Breast epithelium (tissue), 4 donors: ENCODE measurements around the gene CAMTA1. TPM values are rescaled to one million over a fixed set of nuclear protein-coding genes. Genes with fewer than 3 reads are reported as not detected.

Experiments
- DNase-seq, 2 donors: peaks; one replicate each; pipeline ENCODE4 v3.0.0-alpha.2; 2019; ENCODE audit warnings: low spot score in 2 of 2
- H3K27ac ChIP-seq, 2 donors: fragments of 200-600 bp; sonication (generic) in 1 of 2; one replicate each; pipeline ENCODE4 v1.5.1; 2016 to 2019; ENCODE audit warnings: mild to moderate bottlenecking in 1 of 2
- H3K27me3 ChIP-seq, 2 donors: fragments of 200-600 bp; sonication (generic) in 1 of 2; one replicate each; pipeline versions ENCODE4 v1.5.1 to v1.6.0; 2017 to 2019; ENCODE audit warnings: control low read depth in 1 of 2, mild to moderate bottlenecking in 1 of 2
- H3K36me3 ChIP-seq: fragments of 200-600 bp; one replicate; pipeline ENCODE4 v1.5.1; 2019
- H3K4me1 ChIP-seq, 2 donors: fragments of 200-600 bp; sonication (generic); one replicate each; pipeline ENCODE4 v1.5.1; 2016 to 2019; ENCODE audit warnings: control low read depth in 1 of 2
- H3K4me3 ChIP-seq, 3 donors: fragments of 200-600 bp; sonication (generic); 1 replicate in 2 of 3; 2 replicates in 1 of 3; pipeline ENCODE4 v1.5.1; 2016 to 2019; ENCODE audit warnings: mild to moderate bottlenecking in 3 of 3, moderate library complexity in 2 of 3
- H3K9me3 ChIP-seq, 2 donors: fragments of 200-600 bp; sonication (generic) in 1 of 2; one replicate each; pipeline ENCODE4 v1.5.1; 2016 to 2019; ENCODE audit warnings: control low read depth in 1 of 2
- POLR2A ChIP-seq: fragments of 450-650 bp; IDR thresholded peaks from one replicate; pipeline ENCODE4 v1.6.1; 2016; ENCODE audit warnings: antibody characterized with exemption, mild to moderate bottlenecking, moderate library complexity
- POLR2AphosphoS5 ChIP-seq, 3 donors: sonication (generic); formaldehyde crosslinking; IDR thresholded peaks; one replicate each; pipeline ENCODE4 v1.6.1; 2017; ENCODE audit warnings: antibody characterized with exemption in 3 of 3
- intact Hi-C: fragments of 100-400 bp; cut with DNase I; formaldehyde crosslinking; loops from one replicate; pipeline ENCODE4 v1.15.1; 2023; ENCODE audit warnings: low total_unique reads
- total RNA-seq, 3 donors: library from RNA; depleted of rRNA; stranded (reverse); fragments of >200 nt; gene quantifications; one replicate each; pipeline ENCODE4 v1.1.0, GENCODE V29; 2016
- TF ChIP-seq, protein P1 (sequence below), 3 donors: fragments of 450-650 bp; IDR thresholded peaks; one replicate each; pipeline ENCODE4 v1.5.1; 2016 to 2017; ENCODE audit warnings: antibody characterized with exemption in 3 of 3, mild to moderate bottlenecking in 3 of 3, moderate library complexity in 3 of 3

The CAMTA1 gene
- total RNA-seq, 3 donors from 2014 or later, result 53.4 to 84.0 (median 61.9) TPM

DNA sequence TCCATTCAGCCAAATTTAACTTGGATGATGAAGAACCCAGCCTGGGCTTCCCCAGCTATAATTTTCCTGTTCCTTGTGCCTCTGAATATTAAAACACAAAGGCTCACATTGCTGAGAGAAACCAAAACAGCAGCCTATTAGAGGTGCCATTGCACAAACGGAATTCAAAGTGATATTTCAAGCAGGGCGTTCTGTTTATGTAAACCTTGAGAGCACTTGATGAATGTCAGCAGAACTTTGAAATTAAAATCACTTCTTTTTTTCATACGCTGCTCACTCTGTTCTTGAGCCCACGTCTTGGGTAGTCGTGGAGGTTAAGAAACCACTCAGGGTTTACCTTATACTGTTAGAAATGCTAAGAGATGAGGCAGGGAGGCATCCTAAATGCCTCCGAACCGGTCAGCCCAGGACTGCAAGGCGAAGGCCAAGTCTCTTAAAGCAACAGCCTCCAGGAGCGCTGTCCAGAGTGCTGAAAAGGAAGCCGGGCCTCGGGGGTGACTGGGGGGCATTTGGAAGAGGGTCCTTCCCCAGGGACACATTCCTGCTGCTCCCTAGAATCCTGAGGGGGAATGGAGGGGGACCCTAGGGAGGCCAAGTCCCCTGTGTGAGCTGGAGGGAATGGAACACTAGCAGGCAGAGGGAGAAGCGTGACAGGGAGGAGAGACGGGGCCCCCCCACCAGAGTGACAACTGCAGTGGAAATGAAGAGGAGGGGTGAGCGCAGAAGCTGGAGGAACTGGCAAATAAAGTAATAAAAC is 831.0 kb downstream of the CAMTA1 start:
- TF ChIP-seq POLR2A (no peak), POLR2AphosphoS5 (IDR thresholded peaks at IDR 0.05) (no peak)
- TF ChIP-seq, protein P1, sequence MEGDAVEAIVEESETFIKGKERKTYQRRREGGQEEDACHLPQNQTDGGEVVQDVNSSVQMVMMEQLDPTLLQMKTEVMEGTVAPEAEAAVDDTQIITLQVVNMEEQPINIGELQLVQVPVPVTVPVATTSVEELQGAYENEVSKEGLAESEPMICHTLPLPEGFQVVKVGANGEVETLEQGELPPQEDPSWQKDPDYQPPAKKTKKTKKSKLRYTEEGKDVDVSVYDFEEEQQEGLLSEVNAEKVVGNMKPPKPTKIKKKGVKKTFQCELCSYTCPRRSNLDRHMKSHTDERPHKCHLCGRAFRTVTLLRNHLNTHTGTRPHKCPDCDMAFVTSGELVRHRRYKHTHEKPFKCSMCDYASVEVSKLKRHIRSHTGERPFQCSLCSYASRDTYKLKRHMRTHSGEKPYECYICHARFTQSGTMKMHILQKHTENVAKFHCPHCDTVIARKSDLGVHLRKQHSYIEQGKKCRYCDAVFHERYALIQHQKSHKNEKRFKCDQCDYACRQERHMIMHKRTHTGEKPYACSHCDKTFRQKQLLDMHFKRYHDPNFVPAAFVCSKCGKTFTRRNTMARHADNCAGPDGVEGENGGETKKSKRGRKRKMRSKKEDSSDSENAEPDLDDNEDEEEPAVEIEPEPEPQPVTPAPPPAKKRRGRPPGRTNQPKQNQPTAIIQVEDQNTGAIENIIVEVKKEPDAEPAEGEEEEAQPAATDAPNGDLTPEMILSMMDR (IDR thresholded peaks at IDR 0.05), result no peak
- H3K27me3 ChIP-seq, result no peaks in the 10 kb centered on the region
- no peaks in the 10 kb centered on the region for H3K4me1 ChIP-seq
- intact Hi-C loops, result loop anchor here (10.0 kb wide), 1 partner anchor 551 kb away; no protein-coding TSS in a partner anchor
- H3K4me3 ChIP-seq, result no peak overlapping the region
- DNase-seq, result no peak
- H3K9me3 ChIP-seq, result no peaks in the 10 kb centered on the region
- H3K27ac ChIP-seq, result no peak overlapping the region
- H3K36me3 ChIP-seq, result no peaks in the 10 kb centered on the region

DNA sequence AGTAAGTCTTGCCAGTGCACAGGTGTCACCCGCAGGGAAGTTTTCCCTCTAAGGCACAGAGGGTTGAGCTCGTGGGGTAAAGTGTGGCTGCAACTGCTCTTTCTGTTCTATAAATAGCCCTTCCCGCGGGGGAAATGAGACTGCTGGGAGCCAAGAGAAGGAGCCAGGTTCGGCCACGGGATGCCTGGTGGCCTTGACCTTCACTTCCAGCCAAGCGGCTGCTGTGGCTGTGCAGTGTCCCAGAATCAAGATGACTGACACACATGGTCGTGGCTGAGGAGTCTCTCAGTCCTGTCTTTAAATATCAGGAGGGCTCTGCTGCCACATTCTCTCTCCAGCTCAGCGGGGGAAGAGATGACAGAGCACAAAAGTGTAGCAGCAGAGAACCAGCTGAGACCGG is 831.7 kb downstream of the CAMTA1 start:
- H3K9me3 ChIP-seq, result no peaks in the 10 kb centered on the region

DNA sequence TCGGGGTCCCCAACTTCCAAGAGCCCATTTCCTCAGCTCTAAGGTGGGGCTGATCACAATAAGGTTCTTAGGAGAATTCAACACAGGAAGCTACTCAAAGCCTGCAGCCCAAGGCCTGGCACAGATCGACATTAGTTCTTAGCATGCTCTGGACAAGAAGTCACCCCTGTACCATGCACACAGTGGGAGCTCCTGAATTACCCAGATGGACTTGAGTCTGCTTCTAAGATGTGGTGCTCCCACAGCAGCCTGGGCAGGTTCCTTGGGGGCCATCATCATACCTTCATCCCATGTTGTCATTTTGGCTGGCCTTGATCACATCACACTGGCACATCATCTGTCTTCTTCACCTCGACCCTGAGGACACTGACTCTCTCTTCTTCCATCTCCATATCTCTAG is 832.6 kb downstream of the CAMTA1 start:
- Histone ChIP-seq H3K36me3 (no peaks in the 10 kb centered on the region), H3K27ac (no peak overlapping the region), H3K4me3 (no peak overlapping the region), H3K27me3 (no peaks in the 10 kb centered on the region), H3K9me3 (no peaks in the 10 kb centered on the region), H3K4me1 (no peaks in the 10 kb centered on the region)
- no peak for DNase-seq
- TF ChIP-seq POLR2A (no peak), POLR2AphosphoS5 (IDR thresholded peaks at IDR 0.05) (no peak)
- TF ChIP-seq, protein P1 (IDR thresholded peaks at IDR 0.05), result no peak
- intact Hi-C loops, result loop anchor here (10.0 kb wide), 1 partner anchor 553 kb away; no protein-coding TSS in a partner anchor

More for the DNA sequence above, 831.7 kb downstream of the CAMTA1 start:
- H3K4me1 ChIP-seq, result no peaks in the 10 kb centered on the region
- no peak for DNase-seq
- H3K4me3 ChIP-seq, result no peak overlapping the region
- TF ChIP-seq POLR2AphosphoS5 (IDR thresholded peaks at IDR 0.05) (no peak), POLR2A (no peak)
- TF ChIP-seq, protein P1 (IDR thresholded peaks at IDR 0.05), result no peak
- no peak overlapping the region for H3K27ac ChIP-seq
- no peaks in the 10 kb centered on the region for H3K27me3 ChIP-seq
- H3K36me3 ChIP-seq, result no peaks in the 10 kb centered on the region
- intact Hi-C loops, result loop anchor here (10.0 kb wide), 1 partner anchor 552 kb away; no protein-coding TSS in a partner anchor

DNA sequence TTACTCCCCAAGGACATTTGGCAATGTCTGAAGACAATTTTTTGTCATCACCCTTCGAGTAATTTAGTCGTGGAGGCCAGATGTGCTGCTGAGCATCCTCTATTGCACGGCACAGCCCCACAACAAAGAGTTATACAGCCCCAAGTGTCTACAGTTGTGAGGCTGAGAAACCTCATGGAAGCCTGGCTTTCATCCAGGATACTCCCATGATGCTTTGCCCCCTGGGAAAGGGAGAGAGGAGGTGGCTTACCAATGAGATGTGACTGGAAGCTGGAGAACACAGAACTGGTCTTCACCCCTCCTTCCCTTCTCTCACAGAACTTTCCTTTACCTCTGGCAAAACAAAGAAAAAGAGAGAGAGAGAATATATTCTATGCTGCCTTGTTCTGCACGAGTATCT is 834.9 kb downstream of the CAMTA1 start:
- H3K27me3 ChIP-seq, result no peaks in the 10 kb centered on the region
- TF ChIP-seq POLR2A (no peak), POLR2AphosphoS5 (IDR thresholded peaks at IDR 0.05) (no peak)
- TF ChIP-seq, protein P1 (IDR thresholded peaks at IDR 0.05), result no peak
- no peaks in the 10 kb centered on the region for H3K4me1 ChIP-seq
- H3K9me3 ChIP-seq, result no peaks in the 10 kb centered on the region
- no peak overlapping the region for H3K4me3 ChIP-seq
- H3K36me3 ChIP-seq, result no peaks in the 10 kb centered on the region
- no peak overlapping the region for H3K27ac ChIP-seq
- no peak for DNase-seq
- intact Hi-C loops, result no loop called here
